Epithelial cell of prostate (primary cell): ENCODE data around the gene SIVA1.

ENCODE experiments used
- DNase-seq: peaks from one replicate; pipeline ENCODE4 v3.0.0-alpha.2; 2011; ENCODE audit warnings: low read depth, low spot score
- H3K27ac ChIP-seq: fragments of 450-650 bp; 2 replicates; pipeline ENCODE4 v1.5.1; 2017; ENCODE audit warnings: mild to moderate bottlenecking

The SIVA1 gene

DNA sequence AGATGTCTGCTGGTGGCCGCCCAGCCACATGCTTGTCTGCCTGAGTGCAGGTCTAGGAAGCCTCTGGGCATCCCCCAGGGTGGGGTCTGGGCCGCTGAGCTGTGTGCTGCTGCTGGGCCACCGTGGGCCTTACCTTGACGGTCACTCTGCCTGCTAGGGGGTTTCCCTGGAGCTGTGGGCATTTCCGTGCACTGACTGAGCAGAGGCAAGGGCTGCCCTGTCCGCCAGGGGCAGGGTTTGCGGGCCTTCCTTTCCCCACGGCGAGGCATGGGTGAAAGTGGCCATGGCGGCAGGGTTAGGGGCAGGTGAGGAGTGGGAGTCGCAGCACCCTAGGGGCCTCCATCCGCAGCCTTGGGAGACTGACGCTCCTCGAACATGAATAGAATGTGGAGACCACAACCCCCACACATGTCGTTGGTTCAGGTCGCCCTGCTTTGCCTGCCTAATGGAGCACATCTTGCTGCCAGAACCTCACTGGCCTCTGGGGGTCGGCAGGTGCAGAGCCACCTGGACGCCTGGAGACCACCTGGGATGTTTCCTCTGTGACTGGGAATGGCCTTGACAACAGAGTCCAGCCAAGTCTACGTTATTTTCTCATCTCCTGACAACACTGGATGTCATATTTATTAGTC lies 50.4 kb downstream of the SIVA1 start:
- H3K27ac ChIP-seq = no peak overlapping the region
- DNase-seq = no peak

DNA sequence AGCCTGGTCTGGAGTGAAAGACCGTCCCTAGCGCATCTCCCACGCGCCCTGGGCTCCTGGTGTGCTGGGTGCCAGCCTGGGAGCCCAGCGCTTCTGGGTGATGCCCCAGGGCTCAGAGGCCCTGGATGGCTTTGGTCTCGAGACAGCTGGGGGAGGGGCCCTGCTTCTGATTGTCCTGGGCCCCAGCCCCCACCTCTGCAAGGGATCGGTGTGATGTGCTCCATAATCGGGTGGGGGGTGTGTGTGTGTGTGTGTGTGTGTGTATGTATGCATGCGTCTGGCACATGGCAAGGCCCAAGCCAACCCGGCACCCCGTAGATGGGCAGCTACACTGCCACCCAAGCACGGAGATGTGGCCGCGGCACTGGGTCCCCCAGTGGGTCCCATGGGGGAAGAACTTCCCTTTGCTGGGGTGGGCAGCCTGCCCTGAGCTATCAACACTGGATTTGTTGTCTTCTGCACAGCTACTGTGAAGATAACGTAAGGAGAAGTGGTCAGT lies 51.0 kb downstream of the SIVA1 start:
- DNase-seq = no peak
- H3K27ac ChIP-seq = no peak overlapping the region

DNA sequence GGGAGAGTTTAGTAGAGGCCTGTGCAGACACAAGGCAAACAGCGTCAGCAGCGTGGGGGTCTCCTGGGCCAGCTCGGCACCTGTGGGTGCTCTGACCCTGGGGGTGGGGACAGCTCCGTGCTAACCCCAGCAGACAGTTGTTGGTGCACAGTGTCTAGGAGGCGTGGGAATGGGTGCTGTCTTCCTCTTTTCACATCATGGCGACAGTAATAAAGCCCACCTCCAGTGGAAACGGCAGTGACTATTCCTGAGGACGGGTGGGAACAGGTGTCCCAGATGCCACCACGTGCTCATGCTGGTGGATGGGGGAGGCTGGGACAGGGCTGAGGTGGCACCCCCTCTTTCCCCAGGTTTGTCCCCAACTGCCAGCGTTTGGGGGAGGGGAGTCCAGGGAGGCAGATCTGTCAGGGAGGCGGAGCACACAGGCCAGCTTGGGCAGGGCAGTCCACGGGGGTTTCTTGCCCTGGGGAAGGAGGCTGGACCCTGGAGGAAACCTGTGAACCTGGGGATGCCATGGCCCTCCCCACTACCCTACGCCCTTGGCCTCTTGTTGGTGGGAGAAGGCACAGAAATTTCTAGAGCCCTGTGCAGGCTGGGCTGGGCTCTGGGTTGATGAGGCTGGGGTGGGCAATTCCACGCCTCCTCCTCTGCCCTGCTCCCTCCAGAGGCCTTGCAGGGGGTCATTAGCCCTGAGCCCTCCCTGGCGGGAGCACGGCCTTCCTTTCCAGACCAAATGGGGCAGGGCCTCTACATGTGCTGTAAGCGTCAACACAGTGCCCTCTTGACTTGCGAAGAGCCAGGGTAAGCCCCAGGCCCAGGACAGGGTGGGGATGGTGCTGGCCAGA lies 51.8 kb downstream of the SIVA1 start:
- H3K27ac ChIP-seq = no peak overlapping the region
- no peak for DNase-seq

DNA sequence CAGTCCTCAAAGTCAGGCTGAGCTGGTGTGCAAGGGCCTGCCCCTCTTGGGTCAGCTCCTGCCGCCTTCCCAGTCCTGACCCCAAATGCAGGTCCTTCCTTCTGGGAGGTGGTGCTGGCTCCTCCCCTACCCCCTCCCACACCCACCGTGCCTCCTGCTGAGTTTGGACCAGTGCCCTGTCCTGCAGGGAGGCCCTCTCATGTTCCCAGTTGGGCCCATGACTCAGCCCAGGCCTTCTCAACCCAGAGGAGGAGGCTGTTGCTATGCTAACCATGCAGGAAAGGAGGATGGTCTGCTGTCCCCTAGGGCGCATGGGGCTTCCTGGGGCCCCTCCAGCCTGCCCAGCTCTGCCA lies 52.4 kb downstream of the SIVA1 start:
- DNase-seq = no peak
- no peak overlapping the region for H3K27ac ChIP-seq

DNA sequence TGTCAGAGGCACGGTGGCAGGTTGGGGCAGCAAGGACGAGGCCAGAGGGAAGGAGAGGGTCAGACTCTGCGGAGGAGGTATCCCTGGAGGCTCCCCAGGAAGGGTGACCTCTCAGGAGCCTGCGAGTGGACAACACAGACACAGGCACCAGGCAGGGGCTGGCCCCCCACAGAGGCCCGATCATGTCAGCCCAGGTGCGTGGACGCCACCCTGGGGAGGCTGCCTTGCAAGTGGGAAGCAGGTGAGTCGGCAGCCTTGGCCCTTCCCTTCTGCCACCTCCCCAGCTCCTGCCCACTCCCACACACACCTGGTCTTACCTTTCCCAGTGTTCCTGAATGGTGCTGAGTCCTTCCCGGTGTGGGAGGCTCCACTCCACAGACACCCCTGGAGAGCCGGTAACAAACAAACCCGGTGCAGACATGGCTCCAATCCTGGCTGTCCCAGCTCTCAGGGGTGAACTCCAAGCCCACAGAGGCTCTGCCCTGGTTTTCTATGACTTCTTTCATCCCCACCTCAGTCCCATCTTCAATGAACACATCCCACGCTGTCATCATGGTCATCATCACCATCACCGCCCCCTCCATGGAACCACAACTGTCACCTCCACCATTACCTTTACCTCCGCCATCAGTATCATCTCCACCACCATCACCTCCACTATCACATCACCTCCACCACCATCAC lies 53.1 kb downstream of the SIVA1 start:
- DNase-seq = no peak
- H3K27ac ChIP-seq = no peak overlapping the region

DNA sequence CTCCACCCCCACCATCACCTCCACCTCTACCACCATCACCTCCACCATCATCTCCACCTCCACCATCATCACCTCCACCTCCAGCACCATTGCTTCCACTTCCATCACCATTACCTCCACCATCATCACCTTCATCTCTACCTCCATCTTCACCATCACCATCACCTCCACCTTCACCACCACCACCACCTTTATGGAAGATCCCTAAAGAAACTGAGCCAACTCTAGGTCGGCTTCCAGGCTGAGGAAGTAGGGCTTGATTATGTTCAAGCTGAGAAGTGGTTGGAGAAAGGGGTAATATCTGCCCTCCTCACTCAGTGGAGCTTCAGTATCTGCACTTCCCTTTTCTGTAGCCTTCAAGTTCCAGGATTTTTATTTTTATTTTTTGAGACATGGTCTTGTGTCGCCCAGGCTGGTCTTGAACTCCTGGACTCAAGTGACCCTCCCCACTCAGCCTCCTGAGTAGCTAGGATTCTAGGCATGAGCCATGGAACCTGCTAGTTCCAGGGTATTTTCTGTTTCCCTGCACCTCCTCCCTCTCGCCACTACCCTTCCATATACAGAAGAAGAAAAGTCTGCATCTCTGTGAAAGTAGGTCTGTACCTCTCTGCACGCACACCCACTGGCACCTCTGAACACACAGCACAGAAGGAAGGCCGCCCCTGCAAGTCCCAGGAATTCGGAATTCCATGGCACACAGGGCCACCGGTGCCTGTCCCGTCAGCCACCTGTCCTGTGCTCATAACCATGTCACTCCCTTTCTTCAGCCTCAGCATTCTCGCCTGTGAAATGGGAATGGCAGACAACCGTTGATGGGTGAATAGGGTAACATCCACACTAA lies 53.9 kb downstream of the SIVA1 start:
- DNase-seq = no peak
- H3K27ac ChIP-seq = no peak overlapping the region

DNA sequence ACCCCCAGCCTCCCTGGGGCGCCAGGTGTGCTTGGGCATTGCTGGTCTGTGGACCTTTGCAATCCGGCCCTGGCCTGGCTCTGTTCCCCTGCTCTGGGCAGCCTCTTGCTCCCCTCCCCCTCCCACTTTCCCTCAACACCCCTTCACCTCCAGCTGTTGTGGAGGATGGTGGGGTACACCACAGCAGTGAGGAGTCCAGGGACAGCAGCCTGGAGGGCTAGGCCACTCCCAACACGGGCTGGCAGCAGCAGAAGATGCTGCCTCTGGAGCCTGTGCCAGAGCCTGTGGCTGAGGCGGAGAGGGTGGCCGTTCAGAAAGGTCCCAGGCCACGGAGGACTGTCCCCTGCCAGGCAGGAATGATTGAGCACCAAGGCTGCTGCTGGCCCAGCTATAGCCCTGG lies 55.5 kb downstream of the SIVA1 start:
- H3K27ac ChIP-seq = no peak overlapping the region
- no peak for DNase-seq
